Nephron progenitor cell (in vitro differentiated cells): Measurements from ENCODE around the gene MAPK1.
"Not testable (repeated sequence)": the region's sequence is repeated elsewhere in the genome, so short reads cannot be mapped to it uniquely, and the experiment has no call there.

Experiments used
- DNase-seq: peaks from one replicate; pipeline ENCODE4 v3.0.0; 2021
- H3K27ac Mint-ChIP-seq: 2 replicates; pipeline ENCODE4 v1.8.0; 2021; ENCODE audit warnings: mild to moderate bottlenecking, moderate library complexity, mixed read lengths
- H3K27me3 Mint-ChIP-seq: 2 replicates; pipeline ENCODE4 v1.8.0; 2021; ENCODE audit warnings: mild to moderate bottlenecking, low read depth, mixed read lengths; ENCODE audit not compliant: poor library complexity
- H3K36me3 Mint-ChIP-seq: 2 replicates; pipeline ENCODE4 v1.8.0; 2021; ENCODE audit warnings: low read depth, mixed read lengths
- H3K4me1 Mint-ChIP-seq: 2 replicates; pipeline ENCODE4 v1.8.0; 2021; ENCODE audit warnings: mixed read lengths
- H3K4me3 Mint-ChIP-seq: 2 replicates; pipeline ENCODE4 v1.8.0; 2021; ENCODE audit warnings: mild to moderate bottlenecking, moderate library complexity, mixed read lengths
- H3K9me3 Mint-ChIP-seq: 2 replicates; pipeline ENCODE4 v1.8.0; 2021; ENCODE audit warnings: mild to moderate bottlenecking, moderate library complexity, mixed read lengths
- CTCF ChIP-seq: fragments of 200-600 bp; sonication (generic); IDR thresholded peaks from 2 replicates; pipeline ENCODE4 v1.5.0; 2021; ENCODE audit warnings: antibody characterized with exemption

Gene MAPK1

GRCh38 chr22:21735200-21736083 lies 132.0 kb downstream of the MAPK1 start, which contains the start of gene YPEL1:
YPEL1 (minus strand) TSS chr22:21735794; CDS start chr22:21710744, 25,050 bp downstream.
- peak within 1 kb of the TSS; percentile 86 for H3K27ac Mint-ChIP-seq
- peaks cover 17% of the 10 kb centered on the region for H3K36me3 Mint-ChIP-seq
- peaks cover 48% of the 10 kb centered on the region for H3K4me1 Mint-ChIP-seq
- no peaks in the 10 kb centered on the region for H3K9me3 Mint-ChIP-seq
- DNase-seq: peak; percentile 100
- peaks cover 18% of the 10 kb centered on the region for H3K27me3 Mint-ChIP-seq
- no peak for TF ChIP-seq CTCF
- peak within 1 kb of the TSS; percentile 97 for H3K4me3 Mint-ChIP-seq

DNA sequence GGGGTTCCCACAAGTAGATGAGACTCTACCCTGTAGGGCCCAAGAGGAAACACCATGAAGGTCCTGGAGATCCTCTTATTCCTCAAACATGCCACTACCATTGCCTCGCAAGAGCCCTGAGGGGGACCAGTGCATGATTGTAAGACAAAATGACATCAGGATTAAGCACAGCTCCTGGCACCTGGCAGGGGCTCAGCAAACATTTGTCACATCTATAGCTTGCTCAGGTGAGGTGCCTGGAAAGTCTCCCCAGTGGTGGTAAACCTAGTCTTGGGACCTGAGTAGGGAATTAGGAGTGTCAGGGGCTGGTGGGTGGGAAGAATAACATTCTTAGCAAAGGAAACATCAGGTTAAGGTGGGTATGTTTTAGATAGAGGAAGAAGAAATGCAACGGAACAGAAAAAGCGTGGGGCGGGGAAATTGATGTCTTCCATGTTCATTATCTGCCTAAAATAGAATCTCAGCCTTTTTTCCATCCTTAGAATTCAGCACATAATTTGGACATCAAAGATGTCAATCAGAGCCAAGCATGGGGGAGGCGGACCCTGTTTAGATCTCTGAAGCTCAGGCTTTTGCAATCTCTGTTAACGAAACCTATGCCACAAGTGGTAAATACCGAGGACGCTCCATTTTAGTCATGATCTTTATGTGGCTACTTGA lies 132.8 kb downstream of the MAPK1 start:
- no peak for DNase-seq
- TF ChIP-seq CTCF: no peak
- peak overlapping the region; percentile 86 for H3K27ac Mint-ChIP-seq
- H3K4me3 Mint-ChIP-seq: peak overlapping the region; percentile 97
- peaks cover 19% of the 10 kb centered on the region for H3K36me3 Mint-ChIP-seq
- peaks cover 15% of the 10 kb centered on the region for H3K27me3 Mint-ChIP-seq
- peaks cover 43% of the 10 kb centered on the region for H3K4me1 Mint-ChIP-seq
- no peaks in the 10 kb centered on the region for H3K9me3 Mint-ChIP-seq

- Mint-ChIP-seq H3K27me3 (peaks cover 8% of the 10 kb centered on the region), H3K4me1 (peaks cover 40% of the 10 kb centered on the region), H3K4me3 (no peak overlapping the region), H3K27ac (no peak overlapping the region), H3K9me3 (no peaks in the 10 kb centered on the region), H3K36me3 (peaks cover 19% of the 10 kb centered on the region)
- no peak for DNase-seq
- no peak for TF ChIP-seq CTCF
These were observed 135.9 kb downstream of the MAPK1 start for GRCh38 chr22:21731503-21731902.

DNA sequence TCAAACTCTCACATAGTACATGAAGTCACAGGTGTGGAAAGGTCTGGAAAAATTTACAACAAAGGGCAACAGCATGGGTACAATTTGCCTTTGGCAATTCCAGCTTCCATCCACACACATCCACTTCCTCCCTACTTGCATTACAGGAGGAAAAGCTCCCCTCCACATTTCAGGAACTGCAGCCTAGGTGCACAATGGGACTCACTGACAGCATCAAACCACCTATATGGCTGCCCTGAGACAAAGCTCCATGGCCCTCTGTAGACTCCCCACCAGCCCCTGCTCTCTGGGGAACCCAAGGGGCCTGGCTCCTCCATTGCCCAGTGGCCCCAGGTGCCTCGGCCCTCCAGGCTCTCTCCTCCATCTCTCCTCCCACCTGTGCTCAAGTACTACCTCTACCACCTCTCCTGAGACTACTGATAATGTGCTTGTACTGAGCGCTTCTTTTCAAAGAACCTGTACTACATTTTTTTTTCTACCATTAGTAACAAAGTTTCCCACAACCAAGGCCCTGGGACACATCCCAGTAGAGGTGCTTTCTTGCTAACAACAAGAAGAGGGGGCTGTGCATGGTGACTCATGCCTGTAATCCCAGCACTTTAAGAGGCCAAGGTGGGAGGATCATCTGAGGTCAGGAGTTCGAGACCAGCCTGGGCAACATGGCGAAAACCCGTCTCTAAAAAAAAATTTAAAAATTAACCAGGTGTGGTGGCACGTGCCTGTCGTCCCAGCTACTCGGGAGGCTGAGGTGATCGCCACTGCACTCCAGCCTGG lies 136.7 kb downstream of the MAPK1 start:
- Mint-ChIP-seq H3K4me1 (peaks cover 42% of the 10 kb centered on the region), H3K4me3 (no peak overlapping the region), H3K9me3 (no peaks in the 10 kb centered on the region), H3K27me3 (peaks cover 8% of the 10 kb centered on the region), H3K27ac (no peak overlapping the region), H3K36me3 (peaks cover 19% of the 10 kb centered on the region)
- DNase-seq: no peak
- TF ChIP-seq CTCF: no peak

DNA sequence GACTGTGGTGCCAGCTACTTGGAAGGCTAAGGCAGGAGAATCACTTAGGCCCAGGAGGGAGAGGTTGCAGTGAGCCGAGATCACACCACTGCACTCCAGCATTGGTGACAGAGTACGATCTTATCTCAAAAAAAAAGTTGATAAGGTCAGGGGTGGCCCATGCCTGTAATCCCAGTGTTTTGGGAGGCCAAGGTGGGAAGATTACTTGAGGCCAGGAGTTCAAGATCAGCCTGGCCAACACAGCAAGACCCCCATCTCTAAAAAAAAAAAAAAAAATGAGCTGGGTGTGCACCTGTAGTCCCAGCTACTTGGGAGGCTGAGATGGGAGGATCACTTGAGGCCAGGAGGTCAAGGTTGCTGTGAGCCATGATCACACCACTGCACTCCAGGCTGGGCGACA lies 138.3 kb downstream of the MAPK1 start:
- DNase-seq, H3K4me3 Mint-ChIP-seq, H3K27me3 Mint-ChIP-seq, H3K9me3 Mint-ChIP-seq, H3K27ac Mint-ChIP-seq: not testable (repeated sequence)
- peaks cover 19% of the 10 kb centered on the region for H3K36me3 Mint-ChIP-seq
- H3K4me1 Mint-ChIP-seq: peaks cover 32% of the 10 kb centered on the region

DNA sequence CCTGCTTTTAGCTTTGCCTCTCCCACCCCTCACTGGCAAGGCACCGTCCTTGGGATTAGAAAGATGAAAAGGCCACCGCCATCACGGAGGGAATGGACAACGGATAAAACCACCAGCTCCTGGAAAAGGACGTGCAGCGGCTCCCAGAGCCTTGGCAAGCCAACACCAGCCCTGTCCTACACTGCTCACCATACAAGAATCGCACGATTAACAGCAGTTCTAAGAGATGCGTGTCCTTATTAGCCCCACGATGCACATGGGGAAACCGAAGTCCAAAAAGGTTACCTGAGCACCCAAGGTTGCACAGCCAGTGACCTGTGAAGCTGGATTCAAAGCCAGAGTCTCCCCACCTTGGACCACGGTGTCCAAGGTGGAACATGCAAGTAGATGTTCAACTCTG lies 139.2 kb downstream of the MAPK1 start:
- H3K9me3 Mint-ChIP-seq: no peaks in the 10 kb centered on the region
- H3K4me1 Mint-ChIP-seq: peaks cover 23% of the 10 kb centered on the region

More for the DNA sequence above, 139.2 kb downstream of the MAPK1 start:
- no peak overlapping the region for H3K4me3 Mint-ChIP-seq
- no peak for DNase-seq
- H3K36me3 Mint-ChIP-seq: peaks cover 19% of the 10 kb centered on the region
- H3K27ac Mint-ChIP-seq: no peak overlapping the region
- TF ChIP-seq CTCF: no peak
- peaks cover 4% of the 10 kb centered on the region for H3K27me3 Mint-ChIP-seq
